Keratinocyte (primary cell): ENCODE measurements around the gene SYMPK. TPM values are rescaled to one million over a fixed set of nuclear protein-coding genes. Genes with fewer than 3 reads are reported as not detected.

Experiments used
- DNase-seq: peaks from one replicate; pipeline ENCODE4 v3.0.0-alpha.2; 2011; ENCODE audit warnings: low read depth, missing footprints, low spot score
- FAIRE-seq: peaks from 2 replicates; lab custom pipeline; 2011; peaks lifted over from hg19 to GRCh38; lab: Jason Lieb, UNC
- H2AFZ ChIP-seq: 2 replicates; pipeline ENCODE4 v1.6.0; 2012; ENCODE audit warnings: low read length, control low read depth, inconsistent platforms; ENCODE audit not compliant: control insufficient read depth
- H3K27ac ChIP-seq: 2 replicates; pipeline ENCODE4 v1.5.1; 2011; ENCODE audit warnings: low read length; ENCODE audit not compliant: control insufficient read depth, insufficient read depth
- H3K27me3 ChIP-seq: 3 replicates; pipeline ENCODE4 v1.6.0; 2011; ENCODE audit warnings: low read length; ENCODE audit not compliant: control insufficient read depth, insufficient read depth; ENCODE audit errors: extremely low read depth
- H3K36me3 ChIP-seq, 2 experiments: 2 replicates in 1 of 2; 3 replicates in 1 of 2; pipeline ENCODE4 v1.5.1; 2011; ENCODE audit warnings: low read length in 2 of 2, mild to moderate bottlenecking in 1 of 2; ENCODE audit not compliant: control insufficient read depth in 2 of 2, insufficient read depth in 2 of 2; ENCODE audit errors: extremely low read depth in 1 of 2
- H3K4me1 ChIP-seq: 3 replicates; pipeline ENCODE4 v1.5.1; 2011; ENCODE audit warnings: low read length; ENCODE audit not compliant: control insufficient read depth, insufficient read depth; ENCODE audit errors: extremely low read depth
- H3K4me2 ChIP-seq: 3 replicates; pipeline ENCODE4 v1.6.0; 2011; ENCODE audit warnings: low read depth, low read length; ENCODE audit not compliant: control insufficient read depth, insufficient read depth; ENCODE audit errors: extremely low read depth
- H3K4me3 ChIP-seq, 3 experiments: fragments of 200-600 bp in 1 of 3; sonication (generic) in 1 of 3; 2 replicates in 2 of 3; 3 replicates in 1 of 3; pipeline ENCODE4 v1.5.1; 2011 to 2016; ENCODE audit warnings: low read length in 3 of 3, mild to moderate bottlenecking in 3 of 3, control low read depth in 2 of 3, inconsistent platforms in 1 of 3, low read depth in 1 of 3, mixed read lengths in 1 of 3, mixed run types in 1 of 3, moderate library complexity in 1 of 3; ENCODE audit not compliant: control insufficient read depth in 2 of 3, insufficient read depth in 2 of 3; ENCODE audit errors: extremely low read depth in 1 of 3
- H3K79me2 ChIP-seq: 2 replicates; pipeline ENCODE4 v1.6.0; 2012; ENCODE audit warnings: low read length; ENCODE audit not compliant: control insufficient read depth, insufficient read depth
- H3K9ac ChIP-seq: 3 replicates; pipeline ENCODE4 v1.6.0; 2011; ENCODE audit warnings: low read length; ENCODE audit not compliant: control insufficient read depth, insufficient read depth; ENCODE audit errors: extremely low read depth
- H3K9me1 ChIP-seq: 3 replicates; pipeline ENCODE4 v1.6.0; 2011; ENCODE audit warnings: low read length; ENCODE audit not compliant: control insufficient read depth, insufficient read depth; ENCODE audit errors: extremely low read depth
- H3K9me3 ChIP-seq: 2 replicates; pipeline ENCODE4 v1.5.1; 2012; ENCODE audit warnings: low read depth, low read length; ENCODE audit not compliant: control insufficient read depth
- H4K20me1 ChIP-seq: 3 replicates; pipeline ENCODE4 v1.6.0; 2011; ENCODE audit warnings: low read length; ENCODE audit not compliant: control insufficient read depth, insufficient read depth; ENCODE audit errors: extremely low read depth
- CTCF ChIP-seq, 3 experiments: IDR thresholded peaks in 1 of 3; conservative IDR thresholded peaks in 1 of 3; optimal IDR thresholded peaks in 1 of 3; 2 replicates in 2 of 3; 3 replicates in 1 of 3; pipeline versions ENCODE3 to v1.5.1; 2011; ENCODE audit warnings: low read length in 3 of 3, mild to moderate bottlenecking in 3 of 3, moderate library complexity in 2 of 3, control low read depth in 1 of 3, inconsistent platforms in 1 of 3; ENCODE audit not compliant: insufficient read depth in 2 of 3; ENCODE audit errors: extremely low read depth in 1 of 3
- EZH2 ChIP-seq: IDR thresholded peaks from one replicate; pipeline ENCODE4 v1.6.1; 2012; ENCODE audit warnings: inconsistent platforms, mild to moderate bottlenecking, low read length, moderate library complexity
- dilution Hi-C: fragments of 300-500 bp; cut with MboI; formaldehyde crosslinking; loops from one replicate; pipeline ENCODE4 v1.7.0; 2020; ENCODE audit warnings: low sequenced_read_pairs; ENCODE audit not compliant: extremely low pct_ligation_motif_present
- polyA plus RNA-seq, 5 experiments: library from polyadenylated mRNA; depleted of rRNA in 3 of 5; stranded (reverse) in 3 of 5; stranded (forward) in 1 of 5; unstranded in 1 of 5; fragments of >200 nt; gene quantifications; 1 replicate in 1 of 5; 2 replicates in 3 of 5; 3 replicates in 1 of 5; pipeline versions ENCODE4 v1.2.1 to v1.2.3, GENCODE V29; 2011 to 2012; ENCODE audit warnings: missing spikeins in 2 of 5, low read depth in 1 of 5, low replicate concordance in 1 of 5

The SYMPK gene
- polyA plus RNA-seq, 1 donor (not counting 4 experiments of a cell fraction or from before 2014, with no cell fraction given), result 56.0 TPM

- FAIRE-seq (no peak), DNase-seq (no peak)
- H3K4me1 ChIP-seq, result no peaks in the 10 kb centered on the region
- H3K9ac ChIP-seq, result no peak overlapping the region
- dilution Hi-C loops, result no loop called here
- H3K27me3 ChIP-seq, result no peaks in the 10 kb centered on the region
- no peak overlapping the region for H2AFZ ChIP-seq
- H3K79me2 ChIP-seq, result no peaks in the 10 kb centered on the region
- H3K9me1 ChIP-seq, result no peaks in the 10 kb centered on the region
- H3K9me3 ChIP-seq, result no peaks in the 10 kb centered on the region
- TF ChIP-seq CTCF (optimal IDR thresholded peaks at IDR 0.05 in 1 of 3, IDR thresholded peaks at IDR 0.05 in 1 of 3, conservative IDR thresholded peaks at IDR 0.05 in 1 of 3; ENCODE audit: extremely low read depth in 1 of 3, insufficient read depth in 2 of 3, low read length in 3 of 3) (peak in 2 of 3 experiments; percentile 20 to 35), EZH2 (no peak)
- H3K4me2 ChIP-seq, result no peak overlapping the region
- H3K27ac ChIP-seq, result no peak overlapping the region
- no peak overlapping the region for H3K4me3 ChIP-seq
- peaks cover 43 to 53% of the 10 kb centered on the region in 2 experiments for H3K36me3 ChIP-seq
- H4K20me1 ChIP-seq, result no peaks in the 10 kb centered on the region
These were observed 14.0 kb downstream of the SYMPK start for GRCh38 chr19:45848922-45849321.

- Histone ChIP-seq H3K4me1 (no peaks in the 10 kb centered on the region), H3K9me1 (no peaks in the 10 kb centered on the region), H4K20me1 (no peaks in the 10 kb centered on the region), H3K9ac (no peak overlapping the region), H3K9me3 (no peaks in the 10 kb centered on the region), H3K4me2 (no peak overlapping the region), H3K4me3 (no peak overlapping the region), H3K79me2 (no peaks in the 10 kb centered on the region), H3K36me3 (peaks cover 43 to 60% of the 10 kb centered on the region in 2 experiments), H3K27ac (no peak overlapping the region), H3K27me3 (no peaks in the 10 kb centered on the region), H2AFZ (no peak overlapping the region)
- TF ChIP-seq EZH2, result no peak
- TF ChIP-seq CTCF (optimal IDR thresholded peaks at IDR 0.05 in 1 of 3, IDR thresholded peaks at IDR 0.05 in 1 of 3, conservative IDR thresholded peaks at IDR 0.05 in 1 of 3; ENCODE audit: extremely low read depth in 1 of 3, insufficient read depth in 2 of 3, low read length in 3 of 3), result no peak
- dilution Hi-C loops, result no loop called here
- DNase-seq, result no peak
- no peak for FAIRE-seq
These were observed 15.3 kb downstream of the SYMPK start for GRCh38 chr19:45847663-45848062.
